Liver (tissue), 3 donors: ENCODE results near the gene TUBGCP2.

Experiments
- ATF3 ChIP-seq: IDR thresholded peaks from 2 replicates; pipeline ENCODE4 v1.6.1; 2016; ENCODE audit warnings: antibody characterized with exemption
- EGR1 ChIP-seq, 2 donors: IDR thresholded peaks; 2 replicates each; pipeline ENCODE4 v1.6.1; 2016 to 2018; ENCODE audit warnings: antibody characterized with exemption in 2 of 2, low read depth in 2 of 2
- FOXA1 ChIP-seq: IDR thresholded peaks from 2 replicates; pipeline ENCODE4 v1.6.1; 2016; ENCODE audit warnings: antibody characterized with exemption
- GABPA ChIP-seq, 2 donors: IDR thresholded peaks in 1 of 2; conservative IDR thresholded peaks in 1 of 2; 2 replicates each; pipeline ENCODE4 v1.6.1; 2016; ENCODE audit warnings: antibody characterized with exemption in 2 of 2, mild to moderate bottlenecking in 1 of 2, moderate library complexity in 1 of 2
- HNF4A ChIP-seq, 2 donors: conservative IDR thresholded peaks; 2 replicates each; pipeline ENCODE4 v1.6.1; 2016; ENCODE audit warnings: antibody characterized with exemption in 2 of 2, mild to moderate bottlenecking in 2 of 2
- MAX ChIP-seq: IDR thresholded peaks from 2 replicates; pipeline ENCODE4 v1.6.1; 2016; ENCODE audit warnings: antibody characterized with exemption
- NR2F2 ChIP-seq: IDR thresholded peaks from 2 replicates; pipeline ENCODE4 v1.6.1; 2016; ENCODE audit warnings: antibody characterized with exemption
- RAD21 ChIP-seq, 2 donors: IDR thresholded peaks; 2 replicates each; pipeline ENCODE4 v1.6.1; 2016; ENCODE audit warnings: antibody characterized with exemption in 2 of 2, mild to moderate bottlenecking in 2 of 2
- REST ChIP-seq: IDR thresholded peaks from 2 replicates; pipeline ENCODE4 v1.6.1; 2016; ENCODE audit warnings: antibody characterized with exemption, mild to moderate bottlenecking
- SP1 ChIP-seq: IDR thresholded peaks from 2 replicates; pipeline ENCODE4 v1.6.1; 2018; ENCODE audit warnings: antibody characterized with exemption, mild to moderate bottlenecking
- TAF1 ChIP-seq: conservative IDR thresholded peaks from 2 replicates; pipeline ENCODE4 v1.6.1; 2016; ENCODE audit warnings: antibody characterized with exemption, mild to moderate bottlenecking
- YY1 ChIP-seq: IDR thresholded peaks from 2 replicates; pipeline ENCODE4 v1.6.1; 2016; ENCODE audit warnings: antibody characterized with exemption, mild to moderate bottlenecking
- TF ChIP-seq, protein P1 (sequence below): fragments of 150-350 bp; IDR thresholded peaks from 2 replicates; pipeline ENCODE4 v1.5.1; 2017; ENCODE audit warnings: improper control_type of control experiment, low read depth, low read length; ENCODE audit not compliant: missing input control
- TF ChIP-seq, protein P2 (sequence below): IDR thresholded peaks from 2 replicates; pipeline ENCODE4 v1.6.1; 2016; ENCODE audit warnings: antibody characterized with exemption
- donor health status: healthy.
- donor health status: healthy.

DNA sequence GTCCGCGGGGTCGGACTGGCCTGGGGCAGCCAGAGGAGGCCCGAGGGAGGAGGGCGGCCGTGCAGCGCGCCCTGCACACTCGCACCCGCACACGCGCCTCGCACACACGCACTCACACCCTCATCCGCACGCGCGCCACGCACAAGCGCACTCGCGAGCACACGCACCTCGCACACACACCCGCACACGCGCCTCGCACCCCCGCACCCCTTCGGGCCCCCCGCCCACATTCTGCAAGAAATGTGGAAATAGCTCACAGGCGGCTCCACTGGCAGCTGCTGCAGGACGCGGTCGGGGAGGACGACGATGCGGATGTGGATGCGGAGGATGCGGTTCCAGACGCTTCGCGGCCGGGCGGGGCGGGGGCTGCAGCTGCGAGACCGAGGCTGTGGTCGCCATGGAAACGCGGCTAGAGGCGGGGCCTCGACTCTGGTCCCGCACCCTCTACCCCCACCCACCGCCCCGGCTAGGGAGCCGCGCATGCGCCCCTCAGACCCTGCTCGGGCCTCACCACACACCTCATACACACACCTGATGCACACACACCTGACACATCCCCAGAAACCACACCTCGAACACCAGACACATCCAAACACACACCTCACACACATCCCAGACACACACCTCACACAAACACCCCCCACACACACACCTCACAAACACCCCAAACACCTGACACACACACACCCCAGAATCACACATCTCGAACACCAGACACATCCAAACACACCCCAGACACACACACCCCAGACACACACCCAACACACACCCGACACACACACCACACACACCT, 28.1 kb upstream of the TUBGCP2 start, which contains the start of gene CALY:
- TF ChIP-seq, protein P1, sequence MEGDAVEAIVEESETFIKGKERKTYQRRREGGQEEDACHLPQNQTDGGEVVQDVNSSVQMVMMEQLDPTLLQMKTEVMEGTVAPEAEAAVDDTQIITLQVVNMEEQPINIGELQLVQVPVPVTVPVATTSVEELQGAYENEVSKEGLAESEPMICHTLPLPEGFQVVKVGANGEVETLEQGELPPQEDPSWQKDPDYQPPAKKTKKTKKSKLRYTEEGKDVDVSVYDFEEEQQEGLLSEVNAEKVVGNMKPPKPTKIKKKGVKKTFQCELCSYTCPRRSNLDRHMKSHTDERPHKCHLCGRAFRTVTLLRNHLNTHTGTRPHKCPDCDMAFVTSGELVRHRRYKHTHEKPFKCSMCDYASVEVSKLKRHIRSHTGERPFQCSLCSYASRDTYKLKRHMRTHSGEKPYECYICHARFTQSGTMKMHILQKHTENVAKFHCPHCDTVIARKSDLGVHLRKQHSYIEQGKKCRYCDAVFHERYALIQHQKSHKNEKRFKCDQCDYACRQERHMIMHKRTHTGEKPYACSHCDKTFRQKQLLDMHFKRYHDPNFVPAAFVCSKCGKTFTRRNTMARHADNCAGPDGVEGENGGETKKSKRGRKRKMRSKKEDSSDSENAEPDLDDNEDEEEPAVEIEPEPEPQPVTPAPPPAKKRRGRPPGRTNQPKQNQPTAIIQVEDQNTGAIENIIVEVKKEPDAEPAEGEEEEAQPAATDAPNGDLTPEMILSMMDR, result no peak
- TF ChIP-seq MAX (no peak), SP1 (no peak), ATF3 (no peak), EGR1 (IDR thresholded peaks at IDR 0.05; ENCODE audit: low read depth in 2 of 2) (no peak), TAF1 (no peak), GABPA (IDR thresholded peaks at IDR 0.05 in 1 of 2, conservative IDR thresholded peaks at IDR 0.05 in 1 of 2) (no peak), FOXA1 (no peak), REST (no peak), RAD21 (IDR thresholded peaks at IDR 0.05) (no peak), YY1 (no peak), NR2F2 (no peak), HNF4A (conservative IDR thresholded peaks at IDR 0.05) (no peak)
- TF ChIP-seq, protein P2, sequence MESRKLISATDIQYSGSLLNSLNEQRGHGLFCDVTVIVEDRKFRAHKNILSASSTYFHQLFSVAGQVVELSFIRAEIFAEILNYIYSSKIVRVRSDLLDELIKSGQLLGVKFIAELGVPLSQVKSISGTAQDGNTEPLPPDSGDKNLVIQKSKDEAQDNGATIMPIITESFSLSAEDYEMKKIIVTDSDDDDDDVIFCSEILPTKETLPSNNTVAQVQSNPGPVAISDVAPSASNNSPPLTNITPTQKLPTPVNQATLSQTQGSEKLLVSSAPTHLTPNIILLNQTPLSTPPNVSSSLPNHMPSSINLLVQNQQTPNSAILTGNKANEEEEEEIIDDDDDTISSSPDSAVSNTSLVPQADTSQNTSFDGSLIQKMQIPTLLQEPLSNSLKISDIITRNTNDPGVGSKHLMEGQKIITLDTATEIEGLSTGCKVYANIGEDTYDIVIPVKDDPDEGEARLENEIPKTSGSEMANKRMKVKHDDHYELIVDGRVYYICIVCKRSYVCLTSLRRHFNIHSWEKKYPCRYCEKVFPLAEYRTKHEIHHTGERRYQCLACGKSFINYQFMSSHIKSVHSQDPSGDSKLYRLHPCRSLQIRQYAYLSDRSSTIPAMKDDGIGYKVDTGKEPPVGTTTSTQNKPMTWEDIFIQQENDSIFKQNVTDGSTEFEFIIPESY, result no peak
